Transverse colon (tissue), 4 donors: ENCODE data around the gene CNNM1.

Source experiments
- CTCF ChIP-seq, 5 experiments: fragments of 200-600 bp in 3 of 5; fragments of 450-650 bp in 2 of 5; sonication (generic) in 3 of 5; IDR thresholded peaks; 1 replicate in 2 of 5; 2 replicates in 3 of 5; pipeline ENCODE4 v1.5.1; 2016 to 2017; ENCODE audit warnings: antibody characterized with exemption in 5 of 5, inconsistent platforms in 3 of 5, mild to moderate bottlenecking in 2 of 5, moderate library complexity in 1 of 5
- EP300 ChIP-seq: sonication (generic); formaldehyde crosslinking; IDR thresholded peaks from one replicate; pipeline ENCODE4 v1.6.1; 2017; ENCODE audit warnings: antibody characterized with exemption, low read depth
- POLR2A ChIP-seq: fragments of 450-650 bp; IDR thresholded peaks from one replicate; pipeline ENCODE4 v1.6.1; 2016; ENCODE audit warnings: antibody characterized with exemption, mild to moderate bottlenecking, moderate library complexity
- POLR2AphosphoS5 ChIP-seq, 3 donors: sonication (generic); formaldehyde crosslinking; IDR thresholded peaks; one replicate each; pipeline ENCODE4 v1.6.1; 2016; ENCODE audit warnings: antibody characterized with exemption in 3 of 3

- TF ChIP-seq POLR2A (no peak), CTCF (IDR thresholded peaks at IDR 0.05) (no peak), EP300 (no peak), POLR2AphosphoS5 (IDR thresholded peaks at IDR 0.05) (no peak)
Measured at GRCh38 chr10:99399664-99400063, 70.5 kb downstream of the CNNM1 start.
